ENCODE results near the gene COL7A1. TPM values are rescaled to one million over a fixed set of nuclear protein-coding genes. Genes with fewer than 3 reads are reported as not detected.
A peak's percentile ranks its signal among the peaks of the same experiment; 100 is the strongest.

The COL7A1 gene
- total RNA-seq, 1 donor from 2014 or later = 2.1 TPM

- Histone ChIP-seq H3K27ac (ENCODE audit: low read depth, low read length) (no peak overlapping the region), H3K4me1 (ENCODE audit: control insufficient read depth in 3 of 3, insufficient read depth in 3 of 3, low read length in 3 of 3) (peaks cover 0 to 8% (median under 1%) of the 10 kb centered on the region in 3 donors), H3K9me3 (ENCODE audit: control insufficient read depth in 3 of 3, low read length in 3 of 3) (no peaks in the 10 kb centered on the region), H3K36me3 (ENCODE audit: control insufficient read depth in 3 of 3, insufficient read depth in 3 of 3, low read length in 3 of 3) (peaks cover 2 to 12% (median 5%) of the 10 kb centered on the region in 3 donors), H3K4me3 (ENCODE audit: low read length in 3 of 3) (no peak overlapping the region), H3K27me3 (ENCODE audit: control insufficient read depth in 3 of 3, insufficient read depth in 3 of 3, low read length in 3 of 3) (no peaks in the 10 kb centered on the region), H3K9ac (ENCODE audit: low read depth in 1 of 3, low read length in 3 of 3) (no peak overlapping the region)
Measured at GRCh38 chr3:48567090-48567489, 28.0 kb downstream of the COL7A1 start.

DNA sequence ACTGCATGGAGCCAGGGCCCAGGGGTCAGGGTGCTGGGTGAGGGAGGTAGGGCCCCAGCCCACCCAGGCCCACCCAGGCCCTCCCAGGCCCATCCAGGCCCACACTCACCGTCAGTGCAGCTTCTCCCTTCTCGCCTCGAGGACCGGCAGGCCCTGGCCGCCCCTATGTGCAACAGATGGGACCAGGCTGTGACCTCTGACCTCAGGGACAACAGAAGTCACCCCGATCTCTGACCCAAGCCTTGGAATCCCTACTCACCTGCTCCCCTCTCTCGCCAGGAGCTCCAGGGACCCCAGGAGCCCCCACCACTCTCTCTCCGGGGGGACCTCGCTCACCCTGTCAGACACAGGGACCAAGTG, 28.7 kb downstream of the COL7A1 start:
- no peaks in the 10 kb centered on the region for H3K27me3 ChIP-seq (ENCODE audit: control insufficient read depth in 3 of 3, insufficient read depth in 3 of 3, low read length in 3 of 3)
- H3K9ac ChIP-seq (ENCODE audit: low read depth in 1 of 3, low read length in 3 of 3) = no peak overlapping the region
- H3K9me3 ChIP-seq (ENCODE audit: control insufficient read depth in 3 of 3, low read length in 3 of 3) = no peaks in the 10 kb centered on the region
- peaks cover under 1 to 15% (median 7%) of the 10 kb centered on the region in 3 donors for H3K4me1 ChIP-seq (ENCODE audit: control insufficient read depth in 3 of 3, insufficient read depth in 3 of 3, low read length in 3 of 3)
- H3K27ac ChIP-seq (ENCODE audit: low read depth, low read length) = no peak overlapping the region
- H3K36me3 ChIP-seq (ENCODE audit: control insufficient read depth in 3 of 3, insufficient read depth in 3 of 3, low read length in 3 of 3) = peaks cover 2 to 8% (median 3%) of the 10 kb centered on the region in 3 donors
- H3K4me3 ChIP-seq (ENCODE audit: low read length in 3 of 3) = no peak overlapping the region

DNA sequence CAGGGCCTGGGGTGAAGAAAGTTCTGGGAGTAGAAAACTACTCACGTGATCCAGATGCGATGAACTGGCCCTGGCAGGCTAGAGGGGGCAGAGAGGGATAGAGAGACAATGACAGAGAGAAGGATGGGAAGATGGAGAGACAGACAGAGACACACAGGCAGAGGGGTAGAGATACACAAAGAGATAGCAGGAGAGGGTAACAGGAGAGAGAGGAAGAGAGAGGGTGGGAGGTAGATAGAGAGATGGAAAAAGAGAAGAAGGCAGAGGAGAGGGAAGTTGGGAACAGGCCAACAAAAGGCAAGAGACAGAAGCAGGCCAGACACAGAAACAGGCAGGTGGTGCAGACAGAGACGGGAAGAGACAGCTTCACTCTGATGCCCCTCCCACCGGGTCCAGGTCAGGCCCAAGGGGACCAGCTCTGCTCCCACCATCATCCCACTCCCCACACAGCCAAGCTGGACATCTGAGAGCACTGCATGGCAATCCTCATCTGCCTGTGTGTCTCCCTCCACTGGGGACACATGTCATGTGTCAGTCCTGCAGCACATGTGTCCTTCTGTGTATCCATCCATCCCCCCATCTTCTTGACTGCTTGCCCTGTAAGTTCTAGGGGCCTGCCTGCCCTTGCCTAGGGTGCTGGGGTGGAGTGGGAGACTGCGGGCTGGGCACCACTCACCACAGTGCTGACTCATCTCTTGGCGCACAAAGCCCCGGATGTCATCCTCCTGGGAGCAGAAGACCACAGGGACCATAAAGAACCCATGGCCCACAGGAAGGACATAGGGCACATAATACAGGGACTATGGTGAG, 29.3 kb downstream of the COL7A1 start:
- Histone ChIP-seq H3K4me1 (ENCODE audit: control insufficient read depth in 3 of 3, insufficient read depth in 3 of 3, low read length in 3 of 3) (peaks cover 6 to 21% (median 13%) of the 10 kb centered on the region in 3 donors), H3K27ac (ENCODE audit: low read depth, low read length) (no peak overlapping the region), H3K9me3 (ENCODE audit: control insufficient read depth in 3 of 3, low read length in 3 of 3) (no peaks in the 10 kb centered on the region), H3K27me3 (ENCODE audit: control insufficient read depth in 3 of 3, insufficient read depth in 3 of 3, low read length in 3 of 3) (no peaks in the 10 kb centered on the region), H3K4me3 (ENCODE audit: low read length in 3 of 3) (no peak overlapping the region), H3K9ac (ENCODE audit: low read depth in 1 of 3, low read length in 3 of 3) (no peak overlapping the region), H3K36me3 (ENCODE audit: control insufficient read depth in 3 of 3, insufficient read depth in 3 of 3, low read length in 3 of 3) (peaks cover 0 to 4% (median 3%) of the 10 kb centered on the region in 3 donors)

DNA sequence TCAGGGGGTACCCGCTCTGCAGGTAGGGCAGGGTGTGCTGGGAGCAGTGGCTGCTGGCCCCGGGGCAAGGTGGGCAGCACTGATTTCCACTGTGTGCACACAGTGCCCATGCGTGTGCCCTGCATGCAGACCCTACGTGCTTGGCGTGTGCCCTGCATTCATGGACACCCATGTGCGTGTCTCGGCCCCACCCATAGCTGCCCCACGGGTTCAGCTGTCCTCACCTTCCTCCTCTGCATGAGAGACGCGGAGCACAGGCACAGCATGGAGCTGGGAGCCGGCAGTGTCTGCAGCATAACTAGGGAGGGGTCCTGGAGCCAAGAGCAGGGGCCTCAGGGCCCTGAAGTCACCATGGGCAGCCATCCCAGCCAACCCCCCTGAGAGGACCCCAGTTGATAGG, 29.9 kb downstream of the COL7A1 start:
- Histone ChIP-seq H3K27ac (ENCODE audit: low read depth, low read length) (no peak overlapping the region), H3K9ac (ENCODE audit: low read depth in 1 of 3, low read length in 3 of 3) (no peak overlapping the region), H3K9me3 (ENCODE audit: control insufficient read depth in 3 of 3, low read length in 3 of 3) (no peaks in the 10 kb centered on the region), H3K36me3 (ENCODE audit: control insufficient read depth in 3 of 3, insufficient read depth in 3 of 3, low read length in 3 of 3) (peaks cover 0 to 4% (median 3%) of the 10 kb centered on the region in 3 donors), H3K4me1 (ENCODE audit: control insufficient read depth in 3 of 3, insufficient read depth in 3 of 3, low read length in 3 of 3) (peaks cover 12 to 27% (median 18%) of the 10 kb centered on the region in 3 donors), H3K27me3 (ENCODE audit: control insufficient read depth in 3 of 3, insufficient read depth in 3 of 3, low read length in 3 of 3) (no peaks in the 10 kb centered on the region), H3K4me3 (ENCODE audit: low read length in 3 of 3) (no peak overlapping the region)

DNA sequence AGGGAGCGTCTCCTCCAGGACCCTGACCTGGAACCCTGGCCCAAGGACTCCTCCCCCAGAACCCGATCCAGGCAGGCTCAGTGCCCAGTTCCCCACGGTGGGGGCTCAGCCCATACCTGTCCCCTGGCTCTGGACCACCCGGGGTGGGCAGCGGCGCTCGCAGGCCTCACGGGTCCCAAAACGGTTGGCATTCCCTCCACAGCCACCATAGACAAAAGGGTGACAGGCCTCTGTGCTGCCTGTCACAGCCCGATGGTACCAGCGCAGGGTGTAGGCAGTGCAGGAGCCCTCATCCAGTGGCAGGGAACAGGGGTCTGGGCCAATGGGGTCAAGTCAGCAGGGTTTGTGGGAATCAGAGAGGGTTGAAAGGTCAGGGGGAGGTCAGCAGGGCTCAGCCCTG, 30.5 kb downstream of the COL7A1 start:
- no peaks in the 10 kb centered on the region for H3K9me3 ChIP-seq (ENCODE audit: control insufficient read depth in 3 of 3, low read length in 3 of 3)
- H3K4me1 ChIP-seq (ENCODE audit: control insufficient read depth in 3 of 3, insufficient read depth in 3 of 3, low read length in 3 of 3) = peaks cover 17 to 32% (median 24%) of the 10 kb centered on the region in 3 donors
- peaks cover 0 to 4% (median 3%) of the 10 kb centered on the region in 3 donors for H3K36me3 ChIP-seq (ENCODE audit: control insufficient read depth in 3 of 3, insufficient read depth in 3 of 3, low read length in 3 of 3)
- H3K27me3 ChIP-seq (ENCODE audit: control insufficient read depth in 3 of 3, insufficient read depth in 3 of 3, low read length in 3 of 3) = no peaks in the 10 kb centered on the region
- H3K4me3 ChIP-seq (ENCODE audit: low read length in 3 of 3) = no peak overlapping the region
- H3K27ac ChIP-seq (ENCODE audit: low read depth, low read length) = no peak overlapping the region
- H3K9ac ChIP-seq (ENCODE audit: low read depth in 1 of 3, low read length in 3 of 3) = no peak overlapping the region

- Histone ChIP-seq H3K9ac (ENCODE audit: low read depth in 1 of 3, low read length in 3 of 3) (no peak overlapping the region), H3K4me1 (ENCODE audit: control insufficient read depth in 3 of 3, insufficient read depth in 3 of 3, low read length in 3 of 3) (peaks cover 23 to 38% (median 30%) of the 10 kb centered on the region in 3 donors), H3K4me3 (ENCODE audit: low read length in 3 of 3) (no peak overlapping the region), H3K27ac (ENCODE audit: low read depth, low read length) (no peak overlapping the region), H3K36me3 (ENCODE audit: control insufficient read depth in 3 of 3, insufficient read depth in 3 of 3, low read length in 3 of 3) (peaks cover 0 to 4% (median 3%) of the 10 kb centered on the region in 3 donors), H3K27me3 (ENCODE audit: control insufficient read depth in 3 of 3, insufficient read depth in 3 of 3, low read length in 3 of 3) (no peaks in the 10 kb centered on the region), H3K9me3 (ENCODE audit: control insufficient read depth in 3 of 3, low read length in 3 of 3) (no peaks in the 10 kb centered on the region)
Measured at GRCh38 chr3:48564022-48564421, 31.1 kb downstream of the COL7A1 start.

DNA sequence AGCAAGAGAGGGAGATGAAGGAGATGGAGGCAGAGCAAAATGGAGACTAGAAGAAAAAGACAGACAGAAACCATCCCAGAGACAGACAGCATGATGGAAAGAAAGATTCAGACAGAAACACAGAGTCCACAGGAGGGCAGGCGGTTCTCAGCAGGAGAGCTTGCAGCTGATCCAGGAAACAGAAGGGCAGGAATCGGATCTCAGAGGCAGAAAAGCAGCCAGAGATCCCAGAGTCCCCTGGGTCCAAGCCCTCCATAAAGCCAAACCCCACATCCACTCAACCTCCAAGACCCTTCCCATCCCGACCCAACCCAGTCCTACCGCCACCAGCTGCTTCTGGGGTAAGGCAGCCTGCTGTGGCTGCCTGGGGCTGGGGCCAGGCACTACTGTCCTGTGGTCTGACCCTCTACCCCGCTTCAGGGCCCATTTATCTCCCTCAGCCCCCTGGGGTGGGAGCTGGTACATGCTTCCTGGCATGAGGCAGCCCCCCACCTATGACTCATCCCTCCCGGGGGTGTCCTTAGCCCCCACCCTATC, 31.7 kb downstream of the COL7A1 start, which contains the start of gene UCN2:
UCN2 (minus strand) TSS at position 400 of the 537 bp plus-strand sequence. CDS start 657 bp downstream, outside the sequence.
- no peaks in the 10 kb centered on the region for H3K9me3 ChIP-seq (ENCODE audit: control insufficient read depth in 3 of 3, low read length in 3 of 3)
- H3K27ac ChIP-seq (ENCODE audit: low read depth, low read length) = no peak within 1 kb of the TSS
- no peaks in the 10 kb centered on the region for H3K27me3 ChIP-seq (ENCODE audit: control insufficient read depth in 3 of 3, insufficient read depth in 3 of 3, low read length in 3 of 3)
- peaks cover 0 to 4% (median 3%) of the 10 kb centered on the region in 3 donors for H3K36me3 ChIP-seq (ENCODE audit: control insufficient read depth in 3 of 3, insufficient read depth in 3 of 3, low read length in 3 of 3)
- H3K4me3 ChIP-seq (ENCODE audit: low read length in 3 of 3) = no peak within 1 kb of the TSS
- no peak within 1 kb of the TSS for H3K9ac ChIP-seq (ENCODE audit: low read depth in 1 of 3, low read length in 3 of 3)
- H3K4me1 ChIP-seq (ENCODE audit: control insufficient read depth in 3 of 3, insufficient read depth in 3 of 3, low read length in 3 of 3) = peaks cover 29 to 44% (median 36%) of the 10 kb centered on the region in 3 donors

DNA sequence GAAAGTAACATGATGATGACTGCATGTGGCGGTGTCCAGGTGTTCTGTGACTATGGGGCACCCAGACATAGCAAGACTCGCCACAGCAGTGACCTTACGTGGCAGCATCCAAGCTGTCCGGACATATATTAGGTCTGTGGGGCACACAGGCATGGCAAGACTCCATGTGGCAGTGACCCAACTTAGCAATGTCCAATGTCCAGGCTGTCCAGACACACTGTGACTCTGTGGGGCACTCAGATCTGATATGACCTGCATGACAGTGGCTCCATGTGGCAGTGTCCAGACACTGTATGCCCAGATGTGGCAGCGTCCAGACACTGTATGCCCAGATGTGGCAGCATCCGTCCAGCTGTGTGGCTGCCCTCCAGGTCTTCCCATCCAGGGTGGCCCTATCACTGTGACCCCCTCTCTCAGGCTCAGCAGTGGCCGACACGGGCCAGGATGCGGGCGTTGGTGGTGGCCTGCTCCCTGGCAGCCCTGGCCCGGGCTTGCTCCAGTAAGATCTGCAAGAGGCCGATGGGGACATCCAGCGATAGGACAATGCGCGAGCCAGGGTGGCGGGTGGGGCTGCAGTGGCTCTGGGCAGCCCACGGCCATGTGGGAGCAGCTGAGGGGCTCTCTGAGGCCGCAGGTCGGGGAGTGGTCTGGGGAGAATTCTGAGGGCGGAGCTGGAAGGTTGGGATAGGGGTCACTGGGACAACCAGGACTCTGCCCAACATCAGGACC, 32.6 kb downstream of the COL7A1 start:
- Histone ChIP-seq H3K4me3 (ENCODE audit: low read length in 3 of 3) (no peak overlapping the region), H3K27me3 (ENCODE audit: control insufficient read depth in 3 of 3, insufficient read depth in 3 of 3, low read length in 3 of 3) (no peaks in the 10 kb centered on the region), H3K9ac (ENCODE audit: low read depth in 1 of 3, low read length in 3 of 3) (peak overlapping the region in 1 of 3 donors; percentile 16), H3K27ac (ENCODE audit: low read depth, low read length) (no peak overlapping the region), H3K9me3 (ENCODE audit: control insufficient read depth in 3 of 3, low read length in 3 of 3) (no peaks in the 10 kb centered on the region), H3K36me3 (ENCODE audit: control insufficient read depth in 3 of 3, insufficient read depth in 3 of 3, low read length in 3 of 3) (peaks cover 0 to 4% (median 3%) of the 10 kb centered on the region in 3 donors), H3K4me1 (ENCODE audit: control insufficient read depth in 3 of 3, insufficient read depth in 3 of 3, low read length in 3 of 3) (peaks cover 36 to 50% (median 43%) of the 10 kb centered on the region in 3 donors)

DNA sequence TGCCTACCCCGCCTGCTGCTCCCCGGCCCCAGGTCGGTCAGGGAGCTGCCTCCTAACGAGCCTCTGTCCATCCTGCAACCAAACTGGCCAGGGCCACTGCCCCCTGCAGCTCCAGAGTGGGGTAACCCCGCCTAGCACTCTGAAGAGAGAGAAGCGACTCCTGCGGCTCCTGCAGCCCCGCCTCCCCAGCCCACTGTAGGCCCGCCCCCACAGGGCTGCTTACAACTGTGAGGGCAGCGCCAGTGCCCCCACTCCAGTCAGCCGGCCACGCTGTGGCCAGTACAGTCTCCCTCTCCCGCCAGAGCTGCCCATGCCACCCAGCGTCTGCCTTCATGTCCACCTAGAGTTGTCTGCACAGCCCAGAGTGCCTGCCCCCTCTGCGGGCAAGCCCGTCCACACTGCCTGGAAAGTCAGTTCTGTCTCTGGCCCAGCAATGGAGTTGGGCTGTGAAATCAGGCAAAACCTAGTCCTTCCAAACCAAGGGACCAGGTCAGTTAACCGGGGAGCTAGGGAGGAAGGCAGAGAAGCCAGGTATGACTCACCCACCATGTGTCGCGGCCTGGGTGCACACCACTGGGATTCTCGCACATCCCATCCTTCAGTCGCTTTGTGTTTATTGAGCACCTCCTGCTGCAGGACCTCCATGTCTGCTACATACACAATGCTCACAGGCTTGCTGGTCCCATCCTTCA, 33.9 kb downstream of the COL7A1 start:
- Histone ChIP-seq H3K4me3 (ENCODE audit: low read length in 3 of 3) (peak overlapping the region; percentile 61 to 76 (median 71)), H3K9me3 (ENCODE audit: control insufficient read depth in 3 of 3, low read length in 3 of 3) (no peaks in the 10 kb centered on the region)

More for the DNA sequence above, 33.9 kb downstream of the COL7A1 start:
- Histone ChIP-seq H3K4me1 (ENCODE audit: control insufficient read depth in 3 of 3, insufficient read depth in 3 of 3, low read length in 3 of 3) (peaks cover 45 to 59% (median 52%) of the 10 kb centered on the region in 3 donors), H3K9ac (ENCODE audit: low read depth in 1 of 3, low read length in 3 of 3) (peak overlapping the region; percentile 66 to 83 (median 71)), H3K27ac (ENCODE audit: low read depth, low read length) (peak overlapping the region; percentile 84), H3K27me3 (ENCODE audit: control insufficient read depth in 3 of 3, insufficient read depth in 3 of 3, low read length in 3 of 3) (no peaks in the 10 kb centered on the region), H3K36me3 (ENCODE audit: control insufficient read depth in 3 of 3, insufficient read depth in 3 of 3, low read length in 3 of 3) (peaks cover 0 to 3% (median 1%) of the 10 kb centered on the region in 3 donors)
